GM18499 (cell line): Measurements from ENCODE around the gene TBC1D21.

ENCODE experiments used
- ATAC-seq: cut with Tn5 transposase; IDR thresholded peaks from one replicate; pipeline ENCODE4 v1.9.1; 2021; ENCODE audit warnings: moderate number of reproducible peaks; ENCODE audit not compliant: insufficient read depth, unreplicated experiment

The TBC1D21 gene

GRCh38 chr15:73886717-73887345 lies 13.5 kb downstream of the TBC1D21 start:
- no peak for ATAC-seq

DNA sequence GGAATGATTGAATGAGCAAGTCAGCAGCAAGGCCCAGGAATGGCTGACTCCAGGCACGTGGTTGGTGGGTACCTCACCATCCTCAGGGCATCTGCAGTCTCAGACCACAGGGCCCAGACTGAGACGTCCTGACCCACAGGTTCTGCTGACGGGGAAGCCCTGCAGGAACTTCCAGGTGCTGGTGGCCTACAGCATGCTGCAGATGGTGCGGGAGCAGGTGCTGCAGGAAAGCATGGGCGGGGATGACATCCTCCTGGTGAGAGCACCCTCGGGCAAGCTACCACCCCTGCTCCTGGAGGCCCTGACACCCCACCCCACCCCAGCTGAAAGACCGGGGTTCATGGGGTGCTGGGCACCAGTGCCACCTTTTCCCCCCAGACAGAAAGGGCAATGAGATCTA lies 14.1 kb downstream of the TBC1D21 start:
- ATAC-seq: no peak

GRCh38 chr15:73888224-73889041 lies 15.1 kb downstream of the TBC1D21 start:
- ATAC-seq: no peak

GRCh38 chr15:73889053-73889761 lies 15.8 kb downstream of the TBC1D21 start:
- no peak for ATAC-seq

- no peak for ATAC-seq
These were observed 16.4 kb downstream of the TBC1D21 start for GRCh38 chr15:73889762-73890124.

DNA sequence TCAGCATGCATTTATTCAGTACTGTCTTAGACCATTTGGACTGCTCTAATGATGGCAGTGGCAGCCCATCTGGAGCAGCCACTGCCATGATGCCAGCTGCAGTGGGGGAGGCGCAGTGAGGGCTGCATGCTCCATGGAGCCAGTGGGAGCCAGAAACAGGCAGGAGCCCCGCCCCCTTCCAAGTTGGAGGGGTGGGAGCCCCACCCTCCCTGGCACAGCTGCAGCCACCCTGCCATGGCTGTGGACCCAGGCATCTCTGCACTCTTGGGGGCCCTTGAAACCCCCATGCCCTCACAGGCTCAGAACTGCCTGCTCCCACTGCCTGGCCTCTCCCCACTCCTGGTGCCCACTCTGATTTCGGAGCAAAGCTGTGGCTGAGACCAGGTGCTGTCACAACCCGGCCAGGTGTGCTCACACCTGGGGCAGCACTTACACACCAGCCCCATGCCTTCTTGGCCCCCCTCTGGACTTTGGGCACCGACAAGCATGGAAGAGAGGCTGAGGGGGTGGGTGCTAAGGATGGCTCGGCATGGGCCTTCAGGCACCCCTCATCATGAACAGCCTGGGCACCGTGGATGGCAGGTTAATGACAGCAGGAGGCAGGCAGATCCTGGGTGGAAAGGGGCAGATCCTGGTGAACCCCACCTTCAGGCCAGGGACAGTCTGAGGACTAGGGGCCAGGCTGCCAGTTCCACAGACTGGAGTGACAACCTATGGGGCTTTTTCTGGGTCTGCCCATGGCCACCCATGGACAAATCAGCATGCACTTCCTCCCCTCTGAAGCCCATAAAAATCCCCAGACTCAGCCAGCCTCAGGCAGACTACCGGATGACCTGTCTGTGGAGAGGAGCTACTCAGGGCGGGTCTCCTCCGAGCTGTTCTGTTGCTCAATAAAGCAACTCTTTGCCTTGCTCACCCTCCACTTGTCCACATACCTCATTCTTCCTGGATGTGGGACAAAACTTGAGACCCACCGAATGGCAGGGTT lies 18.3 kb downstream of the TBC1D21 start:
- no peak for ATAC-seq

DNA sequence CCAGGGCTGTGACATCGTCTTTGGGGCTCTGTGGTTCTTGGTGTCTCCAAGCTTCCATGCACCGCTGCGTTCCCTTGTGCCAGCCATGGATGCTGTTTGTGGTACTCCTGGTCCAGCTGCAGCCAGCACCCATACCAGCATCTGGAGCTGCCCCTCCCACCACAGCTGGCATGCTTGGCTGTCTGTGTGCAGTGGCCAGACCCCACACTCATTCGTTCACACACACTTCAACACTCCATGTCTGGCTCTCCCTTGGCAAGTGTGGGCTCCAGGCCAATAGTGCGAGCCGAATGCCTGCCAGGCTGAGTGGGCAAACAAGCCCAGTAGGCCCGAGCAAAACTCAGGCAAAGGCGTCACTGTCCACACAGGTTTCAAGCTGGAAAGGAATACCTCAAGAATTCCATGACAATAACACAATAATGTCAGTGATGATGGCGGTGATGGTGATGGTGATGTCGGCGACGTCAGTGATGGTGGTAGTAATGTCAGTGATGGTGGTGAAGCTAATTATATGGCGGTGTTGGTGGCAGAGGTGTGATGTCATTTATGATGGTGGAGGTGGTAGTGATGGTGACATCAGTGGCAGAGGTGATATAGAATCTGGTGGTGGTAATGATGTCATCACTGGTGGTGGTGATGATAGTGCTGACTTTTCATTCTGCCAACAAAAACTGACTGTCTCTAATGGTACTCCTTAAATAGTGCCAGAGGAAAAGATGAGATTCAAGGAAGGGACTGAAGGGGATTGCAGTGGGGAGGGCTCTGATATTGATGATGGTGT lies 19.3 kb downstream of the TBC1D21 start:
- ATAC-seq: no peak

- no peak for ATAC-seq
These were observed 20.9 kb downstream of the TBC1D21 start for GRCh38 chr15:73894133-73894814.

DNA sequence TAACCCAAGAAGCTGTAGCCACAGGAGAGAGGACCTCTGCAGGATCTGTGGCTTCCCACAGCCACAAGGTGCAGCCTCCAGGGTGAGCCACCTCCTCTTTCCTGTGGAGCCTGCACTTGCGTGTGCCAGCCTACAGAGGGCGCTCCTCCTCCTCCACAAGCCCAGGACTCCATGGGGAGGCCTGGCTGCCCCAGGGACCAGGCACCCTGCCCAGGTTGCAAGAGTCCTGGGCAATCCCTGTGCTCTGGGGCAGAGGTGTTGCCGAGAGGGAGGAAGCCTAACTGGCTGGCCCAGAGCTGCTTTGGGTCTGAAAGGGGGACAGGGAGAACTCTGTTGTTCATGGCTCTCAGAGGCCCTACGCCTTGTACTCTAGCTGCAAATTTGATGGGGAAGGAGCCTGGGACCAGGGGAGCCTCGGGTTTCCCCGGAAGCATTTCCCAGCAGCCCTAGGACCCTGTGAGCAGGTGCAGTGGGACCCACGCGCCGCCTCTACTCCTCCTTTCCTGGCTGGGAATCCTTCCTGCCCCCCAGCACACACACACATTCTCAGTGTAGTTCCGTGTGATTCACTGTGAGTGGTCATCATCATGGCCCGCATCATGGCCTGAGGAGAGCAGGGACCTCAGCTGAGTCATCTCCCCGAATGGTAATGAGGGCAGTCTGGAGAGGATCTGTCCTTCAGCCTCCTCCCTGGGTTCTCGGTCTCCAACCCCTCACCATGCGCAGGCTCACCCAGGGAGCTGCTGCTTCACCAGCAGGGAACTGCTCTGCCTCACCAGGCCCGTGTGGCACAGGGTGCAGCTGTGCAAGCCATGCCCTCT lies 24.3 kb downstream of the TBC1D21 start:
- ATAC-seq: no peak

GRCh38 chr15:73899197-73900094 lies 26.1 kb downstream of the TBC1D21 start:
- ATAC-seq: no peak

DNA sequence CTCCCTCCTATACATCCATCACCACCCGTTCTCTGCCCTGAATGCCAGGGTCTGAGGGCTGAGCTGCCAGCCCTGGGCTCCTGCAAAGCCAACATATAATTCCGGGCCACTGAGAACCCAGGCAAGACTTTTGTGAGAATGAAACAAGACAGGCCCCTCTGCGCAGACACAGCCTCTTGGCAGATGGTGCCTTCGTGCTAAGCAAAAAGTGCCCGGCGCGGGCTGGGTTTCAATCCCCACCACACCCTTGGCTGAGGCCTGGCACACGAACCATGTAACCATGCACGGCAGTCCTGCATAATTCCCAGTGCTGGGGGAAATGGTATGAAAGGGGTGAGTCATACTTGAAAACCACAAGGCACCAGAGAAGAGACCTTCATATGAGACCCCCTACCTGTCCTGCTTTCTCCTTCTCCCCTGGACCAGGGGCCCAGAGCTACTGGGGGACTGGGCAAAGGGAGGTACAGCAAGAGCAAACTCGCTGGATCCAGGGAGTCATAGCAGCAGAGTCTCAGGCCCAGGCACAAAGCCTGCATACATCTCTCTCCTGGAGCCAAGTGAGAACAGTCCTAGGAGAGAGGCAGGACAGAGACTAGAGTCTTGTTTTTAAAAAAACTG lies 26.8 kb downstream of the TBC1D21 start:
- no peak for ATAC-seq

GRCh38 chr15:73901126-73901810 lies 27.9 kb downstream of the TBC1D21 start:
- no peak for ATAC-seq

DNA sequence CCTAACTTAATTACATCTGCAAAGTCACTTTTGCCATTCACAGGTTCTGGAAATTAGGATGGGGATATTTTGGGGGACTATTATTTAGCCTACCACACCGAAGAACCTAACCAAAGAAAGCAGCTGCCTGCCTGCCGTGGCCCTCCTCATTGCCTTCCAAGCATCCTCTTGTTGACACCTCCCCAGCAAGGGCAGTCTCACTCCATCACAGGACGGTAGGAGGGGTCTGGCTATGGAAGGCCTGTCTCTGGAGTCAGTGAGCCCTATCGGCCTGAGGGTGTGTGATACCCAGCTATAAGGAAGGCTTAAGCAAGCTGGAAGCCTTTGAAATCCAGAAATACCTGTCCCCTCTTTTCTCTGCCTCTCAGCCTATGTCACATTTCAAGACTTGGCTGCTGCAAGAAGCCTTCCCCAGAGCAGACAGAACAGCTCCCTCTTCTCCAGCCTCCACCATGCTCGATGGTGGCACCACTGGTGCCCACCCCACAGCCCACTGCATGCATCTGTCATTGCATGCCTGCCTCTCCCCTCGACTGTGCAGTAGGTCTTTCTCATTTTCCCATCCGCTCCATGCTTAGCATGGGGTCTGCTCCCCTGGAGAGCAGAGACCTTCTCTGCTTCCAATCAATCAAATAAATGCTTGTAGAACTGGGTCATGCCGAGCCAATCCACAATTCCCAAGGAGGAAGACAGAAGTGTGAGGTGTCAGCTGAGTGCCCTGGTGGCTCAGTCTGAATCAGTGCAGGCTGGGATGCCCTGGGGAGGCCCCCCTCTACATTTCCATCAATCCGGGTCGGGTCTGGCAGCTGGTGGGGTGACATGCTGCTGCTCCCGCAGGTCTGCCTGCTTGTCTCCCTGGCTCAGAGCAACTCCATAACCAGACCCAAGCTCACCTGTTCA lies 29.0 kb downstream of the TBC1D21 start:
- no peak for ATAC-seq

DNA sequence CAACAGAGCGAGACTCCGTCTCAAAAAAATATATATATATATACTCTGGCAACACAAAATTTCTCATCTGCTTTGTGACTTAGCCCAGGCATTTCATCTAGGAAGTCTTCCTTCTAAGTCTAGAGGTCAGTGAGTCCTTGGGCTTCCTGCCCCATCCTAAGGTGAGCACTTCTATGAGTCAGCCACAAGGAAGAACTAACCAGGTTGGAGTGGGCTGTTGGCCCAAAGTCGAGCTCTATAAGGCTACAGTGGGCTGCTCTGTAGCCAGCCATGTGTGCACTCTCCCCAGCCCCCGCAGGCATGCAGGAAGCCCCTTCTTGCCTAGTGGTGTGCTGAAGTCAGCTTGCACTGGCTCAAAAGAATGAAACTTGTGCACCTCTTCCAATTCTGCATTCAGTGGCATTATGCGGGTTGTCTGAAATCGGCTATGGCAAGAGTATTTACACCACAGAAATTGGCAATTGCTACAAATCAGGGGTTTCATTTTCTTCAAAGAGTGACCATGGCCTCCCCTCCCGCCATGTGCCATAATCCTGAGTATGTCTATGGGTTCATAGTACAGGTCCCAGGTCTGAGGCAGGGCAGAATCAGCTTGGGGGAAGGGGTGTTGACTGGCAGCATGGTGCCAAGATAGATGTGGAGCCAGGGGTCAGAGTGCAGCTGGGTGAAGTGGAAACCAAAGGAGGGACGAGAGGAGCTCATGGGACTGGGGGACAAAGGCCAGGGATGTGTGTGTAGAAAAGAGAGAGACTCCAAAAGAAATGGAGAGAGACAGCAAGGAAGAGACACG lies 30.9 kb downstream of the TBC1D21 start:
- ATAC-seq: no peak
